Fibroblast of lung (primary cell): Measurements from ENCODE around the gene ZNF804B. TPM values are rescaled to one million over a fixed set of nuclear protein-coding genes. Genes with fewer than 3 reads are reported as not detected.

Experiments used
- DNase-seq, 2 donors: peaks; one replicate each; pipeline versions ENCODE4 v3.0.0 to v3.0.0-alpha.2; 2010; ENCODE audit warnings: low read depth in 2 of 2
- H2AFZ ChIP-seq: 2 replicates; pipeline ENCODE4 v1.5.1; 2012; ENCODE audit warnings: low read length, control low read depth, inconsistent platforms
- H3K27ac ChIP-seq: 2 replicates; pipeline ENCODE4 v1.5.1; 2011; ENCODE audit warnings: low read length, control low read depth; ENCODE audit not compliant: insufficient read depth
- H3K27me3 ChIP-seq: 2 replicates; pipeline ENCODE4 v1.5.1; 2011; ENCODE audit warnings: mild to moderate bottlenecking, low read length; ENCODE audit not compliant: control insufficient read depth, insufficient read depth
- H3K36me3 ChIP-seq: 2 replicates; pipeline ENCODE4 v1.5.1; 2011; ENCODE audit warnings: low read length; ENCODE audit not compliant: control insufficient read depth, insufficient read depth
- H3K4me1 ChIP-seq: 2 replicates; pipeline ENCODE4 v1.5.1; 2011; ENCODE audit warnings: low read length; ENCODE audit not compliant: control insufficient read depth, insufficient read depth; ENCODE audit errors: extremely low read depth
- H3K4me2 ChIP-seq: 2 replicates; pipeline ENCODE4 v1.5.1; 2011; ENCODE audit warnings: low read length, control low read depth; ENCODE audit not compliant: insufficient read depth; ENCODE audit errors: extremely low read depth
- H3K4me3 ChIP-seq, 4 experiments: fragments of 200-600 bp in 1 of 4; sonication (generic) in 1 of 4; replicated peaks in 1 of 4; 2 replicates each; pipeline ENCODE4 v1.5.1; 2011 to 2016; ENCODE audit warnings: low read length in 4 of 4, low read depth in 3 of 4, mild to moderate bottlenecking in 3 of 4, control low read depth in 2 of 4, inconsistent platforms in 1 of 4, mixed read lengths in 1 of 4; ENCODE audit not compliant: insufficient read depth in 1 of 4; ENCODE audit errors: control extremely low read depth in 1 of 4
- H3K79me2 ChIP-seq: 2 replicates; pipeline ENCODE4 v1.5.1; 2012; ENCODE audit warnings: mild to moderate bottlenecking, low read length, inconsistent platforms; ENCODE audit not compliant: control insufficient read depth, insufficient read depth
- H3K9ac ChIP-seq: 2 replicates; pipeline ENCODE4 v1.5.1; 2011; ENCODE audit warnings: mild to moderate bottlenecking, low read length, control low read depth; ENCODE audit not compliant: insufficient read depth
- H3K9me3 ChIP-seq: 2 replicates; pipeline ENCODE4 v1.5.1; 2012; ENCODE audit warnings: low read depth, low read length; ENCODE audit not compliant: control insufficient read depth, insufficient read depth
- H4K20me1 ChIP-seq: 2 replicates; pipeline ENCODE4 v1.5.1; 2011; ENCODE audit warnings: low read length; ENCODE audit not compliant: control insufficient read depth, insufficient read depth; ENCODE audit errors: extremely low read depth
- EZH2 ChIP-seq: IDR thresholded peaks from 2 replicates; pipeline ENCODE4 v1.5.1; 2012; ENCODE audit warnings: low read length, control low read depth, mild to moderate bottlenecking; ENCODE audit errors: missing control alignments
- polyA plus RNA-seq, 2 donors: library from polyadenylated mRNA; depleted of rRNA in 1 of 2; stranded (reverse) in 1 of 2; unstranded in 1 of 2; fragments of >200 nt; gene quantifications; 2 replicates each; pipeline ENCODE4 v1.2.1, GENCODE V29; 2011 to 2012; ENCODE audit warnings: missing spikeins in 1 of 2
- total RNA-seq: library from RNA; depleted of rRNA; stranded (reverse); fragments of >200 nt; gene quantifications from 2 replicates; pipeline ENCODE4 v1.2.1, GENCODE V29; 2014
- TF ChIP-seq, protein P1 (sequence below), 2 donors: IDR thresholded peaks in 1 of 2; conservative IDR thresholded peaks in 1 of 2; 1 replicate in 1 of 2; 2 replicates in 1 of 2; pipeline ENCODE4 v1.5.1; 2011 to 2012; ENCODE audit warnings: low read length in 2 of 2, control low read depth in 1 of 2, inconsistent platforms in 1 of 2, low read depth in 1 of 2, mild to moderate bottlenecking in 1 of 2

ZNF804B gene
- total and polyA plus RNA-seq, 2 donors (not counting 1 experiment from before 2014, with no cell fraction given), result not detected

DNA sequence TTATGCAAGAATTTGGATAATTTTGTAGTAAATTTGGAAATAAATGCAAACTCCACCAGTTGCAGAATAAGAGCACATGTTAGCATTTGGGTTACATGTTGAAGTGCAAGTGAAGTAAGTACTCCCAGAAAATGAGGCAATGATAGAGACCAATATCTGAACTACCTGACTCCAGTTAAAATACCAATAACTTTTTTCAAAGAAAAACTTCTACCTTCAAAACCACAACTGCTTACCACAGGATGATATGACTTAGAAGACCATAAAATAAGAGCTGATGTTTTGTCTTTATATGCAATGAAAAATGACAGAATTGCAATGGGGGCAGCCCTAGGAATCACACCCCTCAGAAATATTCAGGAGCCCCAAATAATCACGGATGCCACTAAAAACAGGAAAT is 597.6 kb downstream of the ZNF804B start:
- no peak overlapping the region for H3K9ac ChIP-seq
- TF ChIP-seq, protein P1, sequence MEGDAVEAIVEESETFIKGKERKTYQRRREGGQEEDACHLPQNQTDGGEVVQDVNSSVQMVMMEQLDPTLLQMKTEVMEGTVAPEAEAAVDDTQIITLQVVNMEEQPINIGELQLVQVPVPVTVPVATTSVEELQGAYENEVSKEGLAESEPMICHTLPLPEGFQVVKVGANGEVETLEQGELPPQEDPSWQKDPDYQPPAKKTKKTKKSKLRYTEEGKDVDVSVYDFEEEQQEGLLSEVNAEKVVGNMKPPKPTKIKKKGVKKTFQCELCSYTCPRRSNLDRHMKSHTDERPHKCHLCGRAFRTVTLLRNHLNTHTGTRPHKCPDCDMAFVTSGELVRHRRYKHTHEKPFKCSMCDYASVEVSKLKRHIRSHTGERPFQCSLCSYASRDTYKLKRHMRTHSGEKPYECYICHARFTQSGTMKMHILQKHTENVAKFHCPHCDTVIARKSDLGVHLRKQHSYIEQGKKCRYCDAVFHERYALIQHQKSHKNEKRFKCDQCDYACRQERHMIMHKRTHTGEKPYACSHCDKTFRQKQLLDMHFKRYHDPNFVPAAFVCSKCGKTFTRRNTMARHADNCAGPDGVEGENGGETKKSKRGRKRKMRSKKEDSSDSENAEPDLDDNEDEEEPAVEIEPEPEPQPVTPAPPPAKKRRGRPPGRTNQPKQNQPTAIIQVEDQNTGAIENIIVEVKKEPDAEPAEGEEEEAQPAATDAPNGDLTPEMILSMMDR (conservative IDR thresholded peaks at IDR 0.05 in 1 of 2, IDR thresholded peaks at IDR 0.05 in 1 of 2; ENCODE audit: low read depth in 1 of 2, low read length in 2 of 2), result no peak
- no peak for TF ChIP-seq EZH2
- no peak overlapping the region for H3K4me2 ChIP-seq
- H3K79me2 ChIP-seq, result no peaks in the 10 kb centered on the region
- no peak overlapping the region for H3K4me3 ChIP-seq
- no peaks in the 10 kb centered on the region for H3K27me3 ChIP-seq
- H3K4me1 ChIP-seq, result no peaks in the 10 kb centered on the region
- no peak for DNase-seq
- H3K9me3 ChIP-seq, result no peaks in the 10 kb centered on the region
- H3K36me3 ChIP-seq, result no peaks in the 10 kb centered on the region
- H4K20me1 ChIP-seq, result no peaks in the 10 kb centered on the region
- no peak overlapping the region for H3K27ac ChIP-seq
- no peak overlapping the region for H2AFZ ChIP-seq

DNA sequence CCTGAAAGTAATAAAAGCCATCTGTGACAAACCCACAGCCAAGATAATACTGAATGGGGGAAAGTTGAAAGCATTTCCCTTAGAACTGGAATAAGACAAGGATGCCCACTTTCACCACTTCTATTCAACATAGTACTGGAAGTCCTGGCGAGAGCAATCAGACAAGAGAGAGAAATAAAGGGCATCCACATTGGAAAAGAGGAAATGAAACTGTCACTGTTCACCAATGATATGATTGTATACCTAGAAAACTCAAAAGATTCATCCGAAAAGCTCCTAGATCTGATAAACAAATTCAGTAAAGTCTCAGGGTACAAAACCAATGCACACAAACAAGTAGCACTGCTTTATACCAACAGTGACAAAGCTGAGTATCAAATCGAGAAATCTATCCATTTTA is 617.7 kb downstream of the ZNF804B start:
- H4K20me1 ChIP-seq, result no peaks in the 10 kb centered on the region
- no peaks in the 10 kb centered on the region for H3K9me3 ChIP-seq
- no peak for TF ChIP-seq EZH2
- TF ChIP-seq, protein P1 (conservative IDR thresholded peaks at IDR 0.05 in 1 of 2, IDR thresholded peaks at IDR 0.05 in 1 of 2; ENCODE audit: low read depth in 1 of 2, low read length in 2 of 2), result no peak
- H3K79me2 ChIP-seq, result no peaks in the 10 kb centered on the region
- no peaks in the 10 kb centered on the region for H3K27me3 ChIP-seq
- no peak overlapping the region for H2AFZ ChIP-seq
- no peak overlapping the region for H3K4me3 ChIP-seq
- H3K4me2 ChIP-seq, result no peak overlapping the region
- H3K36me3 ChIP-seq, result no peaks in the 10 kb centered on the region
- H3K9ac ChIP-seq, result no peak overlapping the region
- H3K4me1 ChIP-seq, result no peaks in the 10 kb centered on the region
- H3K27ac ChIP-seq, result no peak overlapping the region
- DNase-seq, result no peak

DNA sequence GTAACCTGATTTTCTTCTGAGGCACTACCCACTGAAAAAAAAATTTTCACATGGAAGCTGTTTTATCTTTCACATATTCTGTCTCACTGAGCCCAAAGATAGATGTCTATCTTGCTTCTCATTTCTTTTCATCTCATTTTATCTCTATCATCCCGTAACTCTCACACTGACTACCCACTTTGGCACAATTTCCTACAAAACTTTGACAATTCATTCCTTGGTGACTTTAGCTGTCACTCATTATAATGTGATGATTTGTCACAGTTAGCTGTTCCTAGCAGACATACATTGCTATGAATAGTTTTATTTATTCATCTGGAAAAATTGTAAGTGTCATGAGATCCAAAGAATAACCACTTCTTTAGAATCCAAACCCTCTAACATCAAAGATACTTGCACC is 625.9 kb downstream of the ZNF804B start:
- H3K79me2 ChIP-seq, result no peaks in the 10 kb centered on the region
- H3K9ac ChIP-seq, result no peak overlapping the region
- H3K4me1 ChIP-seq, result no peaks in the 10 kb centered on the region
- H3K9me3 ChIP-seq, result no peaks in the 10 kb centered on the region
- H3K36me3 ChIP-seq, result no peaks in the 10 kb centered on the region
- TF ChIP-seq, protein P1 (conservative IDR thresholded peaks at IDR 0.05 in 1 of 2, IDR thresholded peaks at IDR 0.05 in 1 of 2; ENCODE audit: low read depth in 1 of 2, low read length in 2 of 2), result no peak
- TF ChIP-seq EZH2, result no peak
- no peaks in the 10 kb centered on the region for H3K27me3 ChIP-seq
- H4K20me1 ChIP-seq, result no peaks in the 10 kb centered on the region
- no peak for DNase-seq
- no peak overlapping the region for H3K4me2 ChIP-seq
- no peak overlapping the region for H3K27ac ChIP-seq
- no peak overlapping the region for H3K4me3 ChIP-seq
- H2AFZ ChIP-seq, result no peak overlapping the region

Other genes with a start within 250 kb of the ZNF804B start
- not detected in 2 replicates for gene TEX47, start 36.0 kb downstream of the ZNF804B start, total RNA-seq
- not detected in 2 replicates for gene TEX47, start 36.0 kb downstream of the ZNF804B start, polyA plus RNA-seq